NCI-H460 (cell line): ENCODE measurements around the gene SNN. TPM values are rescaled to one million over a fixed set of nuclear protein-coding genes. Genes with fewer than 3 reads are reported as not detected.

Experiments used
- DNase-seq: peaks from one replicate; pipeline ENCODE4 v3.0.0-alpha.2; 2016; ENCODE audit warnings: low read depth; ENCODE audit errors: extremely low read depth
- total RNA-seq: library from RNA; depleted of rRNA; stranded (reverse); fragments of >200 nt; shearing (Covaris generic); gene quantifications from 2 replicates; pipeline ENCODE4 v1.2.3, GENCODE V29; 2014

Gene SNN
- total RNA-seq, 1 experiment from 2014 or later = 2.0 TPM

DNA sequence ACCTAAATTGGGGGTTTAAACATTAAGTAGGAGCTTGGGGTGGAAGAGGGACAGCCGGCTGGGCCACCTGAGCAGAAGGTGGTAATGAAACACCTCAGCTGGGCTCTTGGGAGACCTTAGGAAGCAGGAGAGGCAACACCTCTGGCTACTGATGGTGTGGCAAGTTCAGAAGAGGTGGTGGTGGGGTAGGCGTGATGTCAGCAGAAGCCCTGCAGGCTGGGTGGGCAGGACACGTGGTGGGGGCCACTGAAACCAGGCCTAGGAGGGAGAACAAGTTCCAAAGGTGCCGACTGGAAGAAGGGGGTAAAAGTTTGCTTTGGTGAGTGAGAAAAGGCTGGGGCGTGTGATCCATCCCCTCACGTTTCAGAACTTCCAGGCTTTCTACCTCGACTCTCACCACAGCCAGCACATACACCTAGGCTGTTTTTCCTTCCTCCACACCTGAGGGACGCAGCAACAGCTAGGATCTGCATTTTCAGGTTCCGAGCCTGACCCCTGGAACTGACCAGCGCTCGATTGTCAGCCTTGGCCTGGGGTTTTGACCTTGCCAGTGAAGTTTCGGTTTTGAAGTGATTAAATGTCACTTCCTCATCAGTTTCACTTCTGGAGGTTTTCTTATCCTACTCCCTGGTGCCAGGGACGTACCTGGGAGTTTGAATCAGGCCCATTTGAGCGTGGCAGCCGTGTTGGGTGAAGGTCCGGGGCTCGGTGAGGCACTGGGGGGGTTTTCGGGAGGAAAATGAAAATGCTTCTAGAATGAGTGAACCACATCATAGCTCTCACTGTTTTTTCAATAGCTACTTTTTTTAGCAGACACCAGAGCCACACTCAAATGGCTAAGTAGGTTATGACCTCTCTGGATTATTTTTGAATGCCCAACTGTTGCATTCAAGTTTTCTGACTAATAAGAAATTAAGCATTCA, 10.0 kb downstream of the SNN start:
- no peak for DNase-seq

GRCh38 chr16:11679250-11679649, 11.0 kb downstream of the SNN start:
- no peak for DNase-seq

GRCh38 chr16:11679941-11680911, 12.0 kb downstream of the SNN start:
- DNase-seq = no peak

DNA sequence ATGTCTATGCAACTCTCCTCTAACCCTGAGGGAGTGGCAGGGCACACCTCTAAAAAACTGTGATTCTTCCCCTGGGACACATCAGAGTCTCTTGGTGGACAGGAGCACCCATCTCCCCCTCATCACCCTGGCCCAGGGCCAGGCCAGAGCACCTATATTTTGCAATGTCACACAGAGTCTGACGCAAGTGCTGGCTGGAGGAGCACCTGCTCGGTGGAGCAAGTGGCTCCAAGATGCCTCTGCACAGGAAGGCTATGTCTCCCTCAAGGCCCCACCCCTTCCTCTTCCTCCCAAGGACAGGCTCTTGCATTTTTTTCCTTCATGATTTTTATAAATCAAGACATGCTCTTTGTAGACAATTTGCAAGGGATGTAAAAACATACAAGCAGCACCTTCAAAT, 13.3 kb downstream of the SNN start:
- DNase-seq = no peak

GRCh38 chr16:11681976-11682654, 13.9 kb downstream of the SNN start:
- DNase-seq = no peak

GRCh38 chr16:11682655-11683096, 14.4 kb downstream of the SNN start:
- no peak for DNase-seq

DNA sequence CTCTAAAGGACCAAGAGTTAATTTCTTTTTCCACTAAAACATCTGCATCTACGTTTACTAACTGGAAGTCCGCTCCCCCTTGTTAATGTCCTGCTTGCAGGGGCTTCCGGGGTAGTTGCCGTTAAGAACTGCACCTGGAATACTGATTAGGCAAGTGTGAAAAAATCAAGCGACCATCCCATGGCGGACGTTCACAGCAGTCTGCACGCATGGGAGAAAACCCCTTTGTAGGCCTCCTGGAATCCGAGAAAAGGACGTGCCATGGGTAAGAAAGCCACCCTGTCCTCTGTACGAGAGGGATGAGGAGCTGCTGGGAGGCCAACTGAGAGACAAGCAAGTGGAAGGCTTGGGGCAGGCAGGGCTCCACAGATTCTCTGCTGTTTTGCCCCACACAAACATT, 14.9 kb downstream of the SNN start:
- no peak for DNase-seq

GRCh38 chr16:11684231-11685025, 16.2 kb downstream of the SNN start:
- no peak for DNase-seq

GRCh38 chr16:11685844-11686618, 17.8 kb downstream of the SNN start:
- no peak for DNase-seq

- DNase-seq = no peak
Measured at GRCh38 chr16:11686713-11687380, 18.6 kb downstream of the SNN start.

- no peak for DNase-seq
Measured at GRCh38 chr16:11687601-11688519, 19.6 kb downstream of the SNN start.

- no peak for DNase-seq
Measured at GRCh38 chr16:11688520-11688886, 20.2 kb downstream of the SNN start.

DNA sequence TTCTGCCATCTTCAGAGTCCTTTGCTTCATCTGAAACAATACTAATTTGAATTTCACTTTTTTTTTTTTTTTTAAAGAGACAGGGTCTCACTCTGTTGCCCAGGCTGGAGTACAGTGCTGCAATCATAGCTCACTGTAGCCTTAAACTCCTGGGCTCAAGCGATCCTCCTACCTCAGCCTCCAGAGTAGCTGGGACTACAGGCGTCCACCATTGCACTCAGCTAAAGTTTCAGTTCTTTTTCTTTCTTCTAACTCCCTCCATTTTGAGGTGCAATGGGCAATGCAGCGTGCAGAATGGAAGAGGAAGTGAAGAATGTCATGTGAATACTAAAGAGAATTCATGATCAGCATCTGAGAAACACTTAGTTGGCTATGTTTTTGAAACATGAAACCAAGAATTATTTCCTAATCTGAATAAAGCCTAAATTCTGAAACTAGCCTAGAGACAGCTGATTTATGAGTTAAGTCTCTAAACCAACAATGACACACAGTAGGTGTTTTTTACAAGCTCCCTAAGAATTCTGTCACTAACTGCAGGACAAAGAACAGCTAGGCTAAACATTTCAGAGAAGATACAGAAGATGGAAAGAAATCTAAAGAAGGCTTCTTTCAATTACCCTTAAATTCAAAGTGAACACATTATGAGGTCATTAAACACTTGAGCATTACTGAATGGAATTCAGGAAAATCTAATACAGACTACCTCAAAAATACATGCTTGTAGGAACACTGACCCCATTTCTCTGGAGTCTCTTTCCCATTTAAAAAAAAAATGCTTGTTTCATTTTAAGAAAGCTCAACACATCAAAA, 21.0 kb downstream of the SNN start:
- no peak for DNase-seq

DNA sequence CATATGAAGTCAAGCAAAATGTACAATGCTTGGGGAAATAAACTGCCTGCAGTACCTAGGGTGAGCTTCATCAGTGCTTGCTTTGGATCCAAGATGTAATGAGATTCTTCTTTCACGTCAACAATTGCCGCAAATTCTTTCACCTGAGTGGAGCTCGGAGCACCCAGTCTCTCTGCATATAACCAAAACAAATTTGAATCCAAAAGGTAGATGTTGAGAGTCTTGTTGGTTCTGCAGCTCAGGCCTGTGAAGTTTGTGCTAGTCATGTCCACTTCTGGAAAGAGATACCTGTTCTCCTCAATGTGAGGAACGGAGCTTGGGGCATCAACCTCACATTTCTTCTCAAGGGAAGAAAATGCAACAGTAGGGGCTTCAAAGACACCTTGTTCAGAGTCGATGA, 23.0 kb downstream of the SNN start:
- DNase-seq = no peak

DNA sequence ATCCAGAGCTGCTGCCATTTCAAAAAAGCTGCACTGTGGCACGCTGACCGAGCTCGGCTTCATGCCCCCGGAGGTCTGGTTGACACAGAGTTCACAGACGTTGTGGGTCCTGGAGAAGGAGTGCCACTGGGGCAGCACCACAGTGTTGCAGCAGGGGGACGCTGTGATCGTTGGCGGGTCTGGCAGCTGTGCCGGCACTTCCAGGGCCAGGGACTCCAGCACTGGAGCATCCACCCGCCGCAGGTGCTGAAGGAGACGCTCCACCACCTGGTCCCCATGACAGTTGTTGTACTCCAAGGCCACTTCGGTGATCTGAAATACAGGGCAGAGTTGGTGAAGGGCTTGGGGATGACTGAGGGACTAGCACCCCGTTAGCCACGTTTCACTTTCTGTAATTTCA, 23.5 kb downstream of the SNN start:
- DNase-seq = no peak

DNA sequence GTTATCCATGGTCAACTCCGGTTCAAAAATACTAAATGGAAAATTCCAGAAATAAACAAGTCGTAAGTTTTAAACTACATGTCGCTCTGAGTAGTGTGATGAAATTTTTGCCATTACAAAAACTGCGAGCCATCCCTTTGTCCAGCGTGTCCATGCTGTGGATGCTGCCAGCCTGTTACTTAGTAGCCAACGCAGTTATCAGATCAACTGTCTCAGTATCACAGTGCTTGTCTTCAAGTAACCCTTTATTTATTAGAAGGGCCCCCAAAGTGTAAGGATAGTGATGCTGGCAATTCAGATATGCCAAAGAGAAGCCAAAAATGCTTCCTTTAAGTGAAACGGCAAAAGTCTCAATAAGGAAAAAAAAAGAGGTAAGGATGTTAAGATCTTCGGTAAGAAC, 23.9 kb downstream of the SNN start:
- no peak for DNase-seq

- no peak for DNase-seq
Measured at GRCh38 chr16:11692651-11693050, 24.4 kb downstream of the SNN start.
